ENCODE data around the gene FANCM. TPM values are rescaled to one million over a fixed set of nuclear protein-coding genes. Genes with fewer than 3 reads are reported as not detected.
A peak's percentile ranks its signal among the peaks of the same experiment; 100 is the strongest.

FANCM gene, protein sequence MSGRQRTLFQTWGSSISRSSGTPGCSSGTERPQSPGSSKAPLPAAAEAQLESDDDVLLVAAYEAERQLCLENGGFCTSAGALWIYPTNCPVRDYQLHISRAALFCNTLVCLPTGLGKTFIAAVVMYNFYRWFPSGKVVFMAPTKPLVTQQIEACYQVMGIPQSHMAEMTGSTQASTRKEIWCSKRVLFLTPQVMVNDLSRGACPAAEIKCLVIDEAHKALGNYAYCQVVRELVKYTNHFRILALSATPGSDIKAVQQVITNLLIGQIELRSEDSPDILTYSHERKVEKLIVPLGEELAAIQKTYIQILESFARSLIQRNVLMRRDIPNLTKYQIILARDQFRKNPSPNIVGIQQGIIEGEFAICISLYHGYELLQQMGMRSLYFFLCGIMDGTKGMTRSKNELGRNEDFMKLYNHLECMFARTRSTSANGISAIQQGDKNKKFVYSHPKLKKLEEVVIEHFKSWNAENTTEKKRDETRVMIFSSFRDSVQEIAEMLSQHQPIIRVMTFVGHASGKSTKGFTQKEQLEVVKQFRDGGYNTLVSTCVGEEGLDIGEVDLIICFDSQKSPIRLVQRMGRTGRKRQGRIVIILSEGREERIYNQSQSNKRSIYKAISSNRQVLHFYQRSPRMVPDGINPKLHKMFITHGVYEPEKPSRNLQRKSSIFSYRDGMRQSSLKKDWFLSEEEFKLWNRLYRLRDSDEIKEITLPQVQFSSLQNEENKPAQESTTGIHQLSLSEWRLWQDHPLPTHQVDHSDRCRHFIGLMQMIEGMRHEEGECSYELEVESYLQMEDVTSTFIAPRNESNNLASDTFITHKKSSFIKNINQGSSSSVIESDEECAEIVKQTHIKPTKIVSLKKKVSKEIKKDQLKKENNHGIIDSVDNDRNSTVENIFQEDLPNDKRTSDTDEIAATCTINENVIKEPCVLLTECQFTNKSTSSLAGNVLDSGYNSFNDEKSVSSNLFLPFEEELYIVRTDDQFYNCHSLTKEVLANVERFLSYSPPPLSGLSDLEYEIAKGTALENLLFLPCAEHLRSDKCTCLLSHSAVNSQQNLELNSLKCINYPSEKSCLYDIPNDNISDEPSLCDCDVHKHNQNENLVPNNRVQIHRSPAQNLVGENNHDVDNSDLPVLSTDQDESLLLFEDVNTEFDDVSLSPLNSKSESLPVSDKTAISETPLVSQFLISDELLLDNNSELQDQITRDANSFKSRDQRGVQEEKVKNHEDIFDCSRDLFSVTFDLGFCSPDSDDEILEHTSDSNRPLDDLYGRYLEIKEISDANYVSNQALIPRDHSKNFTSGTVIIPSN (N-terminal part only)
- total RNA-seq (2014; rRNA removed; shearing (Covaris generic)) = 5.5 and 6.3 TPM in 2 replicates

DNA sequence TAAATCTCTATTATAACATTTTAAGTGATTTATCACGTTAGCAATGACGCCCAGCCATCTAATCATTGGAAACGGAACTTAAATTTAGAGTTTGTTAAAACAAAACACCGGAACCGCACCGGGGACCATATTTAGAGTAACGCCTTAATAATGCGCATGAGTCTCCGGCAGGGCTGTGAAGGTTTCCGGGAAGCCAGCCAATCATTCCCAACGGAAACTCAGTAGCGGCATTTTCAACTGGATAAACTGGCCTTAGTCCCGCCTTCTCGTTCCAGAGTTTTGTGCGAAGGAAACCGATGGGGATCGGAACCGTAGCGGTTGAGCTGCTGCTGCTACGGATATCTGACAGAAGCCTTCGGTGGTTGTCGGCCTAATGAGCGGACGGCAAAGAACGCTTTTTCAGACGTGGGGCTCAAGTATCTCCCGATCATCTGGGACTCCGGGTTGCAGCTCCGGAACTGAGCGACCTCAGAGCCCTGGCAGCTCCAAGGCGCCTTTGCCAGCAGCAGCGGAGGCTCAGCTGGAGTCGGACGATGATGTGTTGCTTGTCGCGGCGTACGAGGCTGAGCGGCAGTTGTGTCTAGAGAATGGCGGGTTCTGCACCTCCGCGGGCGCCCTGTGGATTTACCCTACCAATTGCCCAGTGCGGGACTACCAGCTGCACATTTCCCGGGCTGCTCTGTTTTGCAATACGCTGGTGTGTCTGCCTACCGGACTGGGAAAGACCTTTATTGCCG lies at the start of gene FANCM:
FANCM (plus strand) TSS at position 272 of the 737 bp plus-strand sequence; CDS start at position 374, 102 bp downstream.

DNA sequence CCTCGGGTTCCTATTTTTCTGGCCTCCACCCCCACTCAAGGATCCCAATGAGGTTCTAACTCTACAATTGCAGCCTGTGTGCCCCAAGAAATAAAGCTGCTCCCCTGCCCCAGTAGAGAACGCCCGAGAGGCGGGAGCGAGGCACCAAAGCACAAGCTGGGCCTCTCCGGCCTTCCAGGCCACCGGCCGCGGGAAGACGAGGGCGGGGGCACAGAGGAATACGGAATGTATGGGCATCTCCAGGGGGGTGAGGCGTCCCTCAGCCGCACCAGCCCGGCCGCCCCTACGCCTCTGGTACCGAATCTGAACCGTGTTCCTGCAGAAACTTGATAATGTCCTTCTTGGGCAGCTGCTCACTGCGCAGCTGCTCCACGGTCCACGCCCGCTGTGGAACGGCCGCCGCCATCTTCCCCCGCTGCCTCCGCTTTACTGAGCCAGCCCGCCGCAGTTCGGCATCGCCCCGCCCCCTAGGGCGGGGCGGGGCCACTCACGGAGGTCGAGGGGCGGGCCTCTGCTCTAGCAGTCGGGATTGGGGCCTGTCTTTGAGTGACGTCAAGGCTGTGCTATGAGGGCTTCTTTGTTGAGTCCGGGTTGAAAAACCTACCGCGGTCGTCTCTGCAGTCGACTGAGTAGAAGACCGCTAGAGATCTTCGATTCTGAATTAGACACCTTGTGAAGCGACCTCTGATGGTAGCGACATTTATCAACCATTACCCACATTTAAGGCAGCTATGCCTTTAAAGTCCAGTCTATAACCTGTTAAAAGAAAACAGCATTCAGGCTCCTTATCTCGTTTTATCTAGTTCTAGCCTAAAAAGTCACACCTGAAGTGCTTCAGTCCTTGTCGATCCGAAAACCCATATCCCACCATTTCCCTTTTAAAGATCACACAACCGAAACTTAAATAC lies 1.4 kb upstream of the FANCM start, which contains the start of gene FKBP3:
FKBP3 (minus strand) TSS at position 431 of the 908 bp plus-strand sequence; CDS start at position 406, 25 bp downstream.

Small RNA genes within 50 kb of the gene (small RNA-seq; reads per million reads assigned to genes)
- gene RF00151 (0.13 reads per million), gene SNORD127 (1,171 reads per million, percentile 99 among the genes with 10 or more reads in this experiment)

Other genes starting within 250 kb of the FANCM start
- gene KLHL28, start 174.0 kb upstream of the FANCM start, total RNA-seq (2014; rRNA removed; shearing (Covaris generic)) = 2.5 and 3.7 TPM in 2 replicates
- gene TOGARAM1, start 173.7 kb upstream of the FANCM start, total RNA-seq (2014; rRNA removed; shearing (Covaris generic)) = 6.3 and 6.8 TPM in 2 replicates
- 15.6 and 15.9 TPM in 2 replicates for gene PRPF39, start 51.8 kb upstream of the FANCM start, total RNA-seq (2014; rRNA removed; shearing (Covaris generic))
- gene FKBP3, start 1.4 kb upstream of the FANCM start, total RNA-seq (2014; rRNA removed; shearing (Covaris generic)) = 34.4 and 38.6 TPM in 2 replicates
- 29.8 and 38.5 TPM in 2 replicates for gene MIS18BP1, start 117.3 kb downstream of the FANCM start, total RNA-seq (2014; rRNA removed; shearing (Covaris generic))